Measurements from ENCODE around the gene KLHL29.

Gene KLHL29

GRCh38 chr2:23531280-23531679, 146.3 kb downstream of the KLHL29 start:
- no peak for DNase-seq (ENCODE audit: low read depth in 2 of 2)

GRCh38 chr2:23531881-23532280, 146.9 kb downstream of the KLHL29 start:
- no peak for DNase-seq (ENCODE audit: low read depth in 2 of 2)

GRCh38 chr2:23532391-23533337, 147.7 kb downstream of the KLHL29 start:
- peak in 1 of 2 donors; percentile 8 for DNase-seq (ENCODE audit: low read depth in 2 of 2)

- DNase-seq (ENCODE audit: low read depth in 2 of 2): no peak
Measured at GRCh38 chr2:23533338-23533695, 148.3 kb downstream of the KLHL29 start.

GRCh38 chr2:23534771-23535170, 149.8 kb downstream of the KLHL29 start:
- DNase-seq (ENCODE audit: low read depth in 2 of 2): no peak

GRCh38 chr2:23536326-23536725, 151.3 kb downstream of the KLHL29 start:
- no peak for DNase-seq (ENCODE audit: low read depth in 2 of 2)

GRCh38 chr2:23537991-23538390, 153.0 kb downstream of the KLHL29 start:
- DNase-seq (ENCODE audit: low read depth in 2 of 2): no peak

- DNase-seq (ENCODE audit: low read depth in 2 of 2): no peak
Measured at GRCh38 chr2:23538566-23538965, 153.6 kb downstream of the KLHL29 start.

- no peak for DNase-seq (ENCODE audit: low read depth in 2 of 2)
Measured at GRCh38 chr2:23540804-23541360, 155.9 kb downstream of the KLHL29 start.

GRCh38 chr2:23541503-23542229, 156.7 kb downstream of the KLHL29 start:
- no peak for DNase-seq (ENCODE audit: low read depth in 2 of 2)

- DNase-seq (ENCODE audit: low read depth in 2 of 2): no peak
Measured at GRCh38 chr2:23542230-23542789, 157.3 kb downstream of the KLHL29 start.

- DNase-seq (ENCODE audit: low read depth in 2 of 2): no peak
Measured at GRCh38 chr2:23543302-23543701, 158.3 kb downstream of the KLHL29 start.

- no peak for DNase-seq (ENCODE audit: low read depth in 2 of 2)
Measured at GRCh38 chr2:23543728-23544127, 158.7 kb downstream of the KLHL29 start.

GRCh38 chr2:23544589-23545295, 159.8 kb downstream of the KLHL29 start:
- DNase-seq (ENCODE audit: low read depth in 2 of 2): no peak

GRCh38 chr2:23545396-23545795, 160.4 kb downstream of the KLHL29 start:
- no peak for DNase-seq (ENCODE audit: low read depth in 2 of 2)

- DNase-seq (ENCODE audit: low read depth in 2 of 2): no peak
Measured at GRCh38 chr2:23545811-23546210, 160.8 kb downstream of the KLHL29 start.

- DNase-seq (ENCODE audit: low read depth in 2 of 2): no peak
Measured at GRCh38 chr2:23546913-23547312, 161.9 kb downstream of the KLHL29 start.

- DNase-seq (ENCODE audit: low read depth in 2 of 2): no peak
Measured at GRCh38 chr2:23547725-23548124, 162.7 kb downstream of the KLHL29 start.

- no peak for DNase-seq (ENCODE audit: low read depth in 2 of 2)
Measured at GRCh38 chr2:23548143-23548769, 163.3 kb downstream of the KLHL29 start.

GRCh38 chr2:23549051-23549450, 164.1 kb downstream of the KLHL29 start:
- no peak for DNase-seq (ENCODE audit: low read depth in 2 of 2)
